PC-3 (cell line): ENCODE results near the gene WDR88. TPM values are rescaled to one million over a fixed set of nuclear protein-coding genes. Genes with fewer than 3 reads are reported as not detected.

Experiments
- ATAC-seq: fragments of 200-7000 bp; cut with Tn5 transposase; 2 replicates; pipeline ENCODE4 v1.9.1; 2020; ENCODE audit warnings: mild to moderate bottlenecking, moderate library complexity
- BruUV-seq: library from RNA; stranded (reverse); fragments of 400-500 nt; replicated peaks from 2 replicates; lab custom pipeline; 2021; lab: Mats Ljungman, UMichigan
- CTCF ChIA-PET: fragments of 300-600 bp; sonication (Branson Sonifier 250); formaldehyde crosslinking; loops from one replicate; lab custom pipeline; 2022; ENCODE audit warnings: antibody characterized with exemption; lab: Charles Lee
- POLR2A ChIA-PET: fragments of 300-600 bp; sonication (Branson Sonifier 250); formaldehyde crosslinking; loops from one replicate; lab custom pipeline; 2022; ENCODE audit warnings: antibody characterized with exemption; ENCODE audit not compliant: unreplicated experiment; lab: Charles Lee
- DNase-seq: peaks from one replicate; pipeline ENCODE4 v3.0.0-alpha.2; 2015
- H2AFZ ChIP-seq: fragments of 300-600 bp; sonication (generic); 2 replicates; pipeline ENCODE4 v1.6.0; 2016; ENCODE audit warnings: antibody characterized with exemption, low read length
- H3F3A ChIP-seq: fragments of 300-600 bp; sonication (generic); one replicate; pipeline ENCODE4 v1.6.0; 2017; ENCODE audit warnings: antibody characterized with exemption, low read length, control low read depth, mild to moderate bottlenecking; ENCODE audit not compliant: unreplicated experiment
- H3K27ac ChIP-seq: fragments of 300-600 bp; sonication (generic); 2 replicates; pipeline ENCODE4 v1.5.1; 2016; ENCODE audit warnings: mild to moderate bottlenecking, low read length
- H3K27me3 ChIP-seq: fragments of 300-600 bp; sonication (generic); 2 replicates; pipeline ENCODE4 v1.6.1; 2016; ENCODE audit warnings: low read length, mixed read lengths
- H3K36me3 ChIP-seq: fragments of 300-600 bp; sonication (generic); 2 replicates; pipeline ENCODE4 v1.6.1; 2016; ENCODE audit warnings: low read depth, mixed run types, low read length, mixed read lengths
- H3K4me1 ChIP-seq: fragments of 300-600 bp; sonication (generic); 2 replicates; pipeline ENCODE4 v1.5.1; 2016; ENCODE audit warnings: low read length; ENCODE audit not compliant: insufficient read depth
- H3K4me2 ChIP-seq: fragments of 300-600 bp; sonication (generic); 2 replicates; pipeline ENCODE4 v1.6.0; 2016; ENCODE audit warnings: low read length
- H3K4me3 ChIP-seq: fragments of 300-600 bp; sonication (generic); 2 replicates; pipeline ENCODE4 v1.5.1; 2016; ENCODE audit warnings: mild to moderate bottlenecking, low read length, mixed read lengths
- H3K79me2 ChIP-seq: fragments of 300-600 bp; sonication (generic); 2 replicates; pipeline ENCODE4 v1.6.1; 2017; ENCODE audit warnings: low read length, mixed read lengths
- H3K9ac ChIP-seq: fragments of 300-600 bp; sonication (generic); 2 replicates; pipeline ENCODE4 v1.6.0; 2016; ENCODE audit warnings: mild to moderate bottlenecking, low read length
- H3K9me2 ChIP-seq: fragments of 300-600 bp; sonication (generic); replicated peaks from 2 replicates; pipeline ENCODE4 v1.6.1; 2016; ENCODE audit warnings: mixed run types, low read length, mixed read lengths
- H3K9me3 ChIP-seq: fragments of 300-600 bp; sonication (generic); 2 replicates; pipeline ENCODE4 v1.6.1; 2016; ENCODE audit warnings: low read length, mixed read lengths
- H4K20me1 ChIP-seq: fragments of 300-600 bp; sonication (generic); 2 replicates; pipeline ENCODE4 v1.6.1; 2016; ENCODE audit warnings: low read length, mixed read lengths
- CTCF ChIP-seq: fragments of 300-600 bp; sonication (generic); conservative IDR thresholded peaks from 2 replicates; pipeline ENCODE4 v1.5.1; 2017; ENCODE audit warnings: antibody characterized with exemption, low read depth, mild to moderate bottlenecking, low read length
- EZH2 ChIP-seq: fragments of 300-600 bp; sonication (generic); IDR thresholded peaks from one replicate; pipeline ENCODE4 v1.6.1; 2017; ENCODE audit warnings: antibody characterized with exemption, mild to moderate bottlenecking, low read length; ENCODE audit not compliant: unreplicated experiment
- EZH2phosphoT487 ChIP-seq: fragments of 300-600 bp; sonication (generic); IDR thresholded peaks from 2 replicates; pipeline ENCODE4 v1.6.1; 2018; ENCODE audit warnings: mild to moderate bottlenecking, antibody characterized with exemption, low read length, borderline replicate concordance
- intact Hi-C: fragments of 100-400 bp; cut with micrococcal nuclease; formaldehyde crosslinking; loops from 2 replicates; pipeline ENCODE4 v1.9.0; 2023
- total RNA-seq: library from RNA; depleted of rRNA; stranded (reverse); fragments of >200 nt; gene quantifications from 2 replicates; pipeline ENCODE4 v1.2.3, GENCODE V29; 2014

WDR88 gene
- total RNA-seq, 1 experiment from 2014 or later = not detected

GRCh38 chr19:33203529-33203928 lies 71.6 kb downstream of the WDR88 start:
- Histone ChIP-seq H3K4me3 (no peak overlapping the region), H3K9me2 (no peaks in the 10 kb centered on the region), H3K9ac (no peak overlapping the region), H3K27ac (no peak overlapping the region), H3K9me3 (no peaks in the 10 kb centered on the region), H3K27me3 (no peaks in the 10 kb centered on the region), H4K20me1 (no peaks in the 10 kb centered on the region), H3K4me1 (no peaks in the 10 kb centered on the region), H3K4me2 (no peak overlapping the region), H2AFZ (no peak overlapping the region), H3F3A (no peaks in the 10 kb centered on the region), H3K79me2 (no peaks in the 10 kb centered on the region), H3K36me3 (no peaks in the 10 kb centered on the region)
- BruUV-seq = no TSS peak
- no peak for TF ChIP-seq EZH2phosphoT487
- TF ChIP-seq EZH2 = no peak
- TF ChIP-seq CTCF = no peak
- ATAC-seq (no peak), DNase-seq (no peak)
- intact Hi-C loops = no loop called here
- ChIA-PET CTCF (no interaction called here), POLR2A (no interaction called here)

DNA sequence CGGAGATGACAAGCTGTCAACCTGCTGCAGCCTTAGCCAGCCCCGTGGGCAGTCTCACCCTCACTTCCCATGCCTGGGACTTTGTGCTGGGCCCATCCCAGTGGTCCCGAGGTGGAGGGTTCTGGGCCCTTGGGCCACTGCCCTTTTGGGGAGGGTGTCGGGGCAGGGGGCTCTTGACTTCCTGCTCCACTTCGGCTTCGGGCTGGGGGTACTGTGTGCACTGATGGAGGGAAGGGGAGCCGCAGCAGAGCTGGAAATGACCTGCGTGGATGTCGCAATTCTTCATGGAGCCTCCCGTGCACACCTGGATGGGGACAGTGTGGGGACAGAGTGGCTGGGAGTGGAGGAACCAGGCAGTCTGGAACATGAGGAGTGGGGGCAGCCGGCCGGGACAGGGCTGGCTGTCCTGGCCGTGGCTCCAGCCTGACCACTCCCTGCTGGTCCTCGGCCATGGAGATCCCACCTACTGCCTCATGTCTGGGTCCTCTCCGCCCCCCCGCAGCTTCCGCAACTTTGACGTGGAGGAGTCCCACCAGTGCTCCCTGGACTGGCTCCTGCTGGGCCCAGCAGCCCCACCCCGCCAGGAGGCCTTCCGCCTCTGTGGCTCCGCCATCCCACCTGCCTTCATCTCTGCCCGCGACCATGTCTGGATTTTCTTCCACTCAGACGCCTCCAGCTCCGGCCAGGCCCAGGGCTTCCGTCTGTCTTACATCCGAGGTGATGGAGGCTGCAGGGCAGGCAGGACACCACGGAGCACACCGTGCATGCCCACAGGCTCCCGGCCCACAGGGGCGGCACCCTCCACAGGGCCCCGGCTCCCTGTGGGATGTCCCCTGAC lies 72.4 kb downstream of the WDR88 start:
- no peak overlapping the region for H3K27ac ChIP-seq
- H3K9ac ChIP-seq = no peak overlapping the region
- intact Hi-C loops = no loop called here
- no peaks in the 10 kb centered on the region for H3F3A ChIP-seq
- ChIA-PET CTCF (no interaction called here), POLR2A (no interaction called here)
- TF ChIP-seq EZH2 = no peak
- TF ChIP-seq CTCF = no peak
- TF ChIP-seq EZH2phosphoT487 = no peak
- no peaks in the 10 kb centered on the region for H3K4me1 ChIP-seq
- H2AFZ ChIP-seq = no peak overlapping the region
- H3K4me3 ChIP-seq = no peak overlapping the region
- ATAC-seq = no peak
- no peak for DNase-seq
- H3K36me3 ChIP-seq = no peaks in the 10 kb centered on the region
- no peaks in the 10 kb centered on the region for H3K9me3 ChIP-seq
- no peak overlapping the region for H3K4me2 ChIP-seq
- no TSS peak for BruUV-seq
- H4K20me1 ChIP-seq = no peaks in the 10 kb centered on the region
- H3K79me2 ChIP-seq = no peaks in the 10 kb centered on the region
- no peaks in the 10 kb centered on the region for H3K27me3 ChIP-seq
- no peaks in the 10 kb centered on the region for H3K9me2 ChIP-seq

- CTCF ChIA-PET = no interaction called here
- POLR2A ChIA-PET = no interaction called here
- no peaks in the 10 kb centered on the region for H3K27me3 ChIP-seq
- no TSS peak for BruUV-seq
- no peak overlapping the region for H3K9ac ChIP-seq
- H3K27ac ChIP-seq = no peak overlapping the region
- TF ChIP-seq EZH2 = no peak
- no peak for TF ChIP-seq CTCF
- no peak for TF ChIP-seq EZH2phosphoT487
- intact Hi-C loops = no loop called here
- H3K4me1 ChIP-seq = no peaks in the 10 kb centered on the region
- no peaks in the 10 kb centered on the region for H4K20me1 ChIP-seq
- no peak overlapping the region for H2AFZ ChIP-seq
- no peak for DNase-seq
- H3K9me2 ChIP-seq = no peaks in the 10 kb centered on the region
- no peak overlapping the region for H3K4me2 ChIP-seq
- no peaks in the 10 kb centered on the region for H3K79me2 ChIP-seq
- no peak for ATAC-seq
- H3K36me3 ChIP-seq = no peaks in the 10 kb centered on the region
- H3K9me3 ChIP-seq = no peaks in the 10 kb centered on the region
- no peak overlapping the region for H3K4me3 ChIP-seq
- H3F3A ChIP-seq = no peaks in the 10 kb centered on the region
These were observed 73.2 kb downstream of the WDR88 start for GRCh38 chr19:33205110-33205509.
